ENCODE measurements around the gene LRRN1.
"Not testable (repeated sequence)": the region's sequence is repeated elsewhere in the genome, so short reads cannot be mapped to it uniquely, and the experiment has no call there.

The LRRN1 gene

DNA sequence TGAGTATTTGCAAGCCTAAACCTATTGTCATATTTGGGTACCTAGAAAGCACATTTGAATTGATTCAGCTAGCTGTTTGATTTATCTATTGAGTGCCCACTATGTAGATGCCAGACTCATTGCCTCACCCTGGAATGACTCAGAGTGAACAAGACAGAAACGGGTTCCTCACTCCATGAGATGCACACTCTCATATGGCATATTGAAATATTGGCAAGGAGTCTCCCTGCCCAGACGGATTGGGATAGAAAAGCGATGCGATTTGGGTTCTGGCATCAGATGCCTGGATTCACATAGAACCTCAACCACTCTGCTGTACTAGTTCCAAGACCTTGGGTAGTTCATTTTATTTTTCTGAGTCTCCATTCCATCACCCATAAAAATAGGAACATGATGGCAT, 22.5 kb downstream of the LRRN1 start:
- TF ChIP-seq CTCF (IDR thresholded peaks at IDR 0.05; ENCODE audit: insufficient read depth, missing control alignments) = no peak
- no peak for DNase-seq (ENCODE audit: insufficient read length, low spot score)
- FAIRE-seq = no peak

GRCh38 chr3:3825035-3825434, 25.8 kb downstream of the LRRN1 start:
- no peak for TF ChIP-seq CTCF (IDR thresholded peaks at IDR 0.05; ENCODE audit: insufficient read depth, missing control alignments)
- FAIRE-seq = no peak
- no peak for DNase-seq (ENCODE audit: insufficient read length, low spot score)

GRCh38 chr3:3826521-3826920, 27.3 kb downstream of the LRRN1 start:
- DNase-seq (ENCODE audit: insufficient read length, low spot score) = no peak
- TF ChIP-seq CTCF (IDR thresholded peaks at IDR 0.05; ENCODE audit: insufficient read depth, missing control alignments) = no peak
- no peak for FAIRE-seq

- no peak for DNase-seq (ENCODE audit: insufficient read length, low spot score)
- FAIRE-seq = no peak
- TF ChIP-seq CTCF (IDR thresholded peaks at IDR 0.05; ENCODE audit: insufficient read depth, missing control alignments) = no peak
Measured at GRCh38 chr3:3827111-3827510, 27.9 kb downstream of the LRRN1 start.

DNA sequence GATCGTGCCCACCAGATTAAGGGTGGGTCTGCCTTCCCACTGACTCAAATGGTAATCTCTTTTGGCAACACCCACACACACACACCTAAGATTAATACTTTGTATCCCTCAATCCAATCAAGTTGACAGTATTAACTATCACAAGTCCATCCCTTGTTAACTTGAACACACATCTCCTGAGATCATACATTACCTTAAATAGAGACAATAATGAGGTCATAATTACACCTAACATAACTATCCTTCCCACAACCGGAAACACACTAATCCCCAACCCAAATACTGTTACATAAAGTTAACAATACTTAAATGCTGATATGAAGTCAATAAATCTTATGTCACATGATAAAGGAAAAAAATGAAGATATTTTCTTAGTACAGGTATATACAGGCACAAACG, 29.2 kb downstream of the LRRN1 start:
- not testable (repeated sequence) for DNase-seq (ENCODE audit: insufficient read length, low spot score); FAIRE-seq

DNA sequence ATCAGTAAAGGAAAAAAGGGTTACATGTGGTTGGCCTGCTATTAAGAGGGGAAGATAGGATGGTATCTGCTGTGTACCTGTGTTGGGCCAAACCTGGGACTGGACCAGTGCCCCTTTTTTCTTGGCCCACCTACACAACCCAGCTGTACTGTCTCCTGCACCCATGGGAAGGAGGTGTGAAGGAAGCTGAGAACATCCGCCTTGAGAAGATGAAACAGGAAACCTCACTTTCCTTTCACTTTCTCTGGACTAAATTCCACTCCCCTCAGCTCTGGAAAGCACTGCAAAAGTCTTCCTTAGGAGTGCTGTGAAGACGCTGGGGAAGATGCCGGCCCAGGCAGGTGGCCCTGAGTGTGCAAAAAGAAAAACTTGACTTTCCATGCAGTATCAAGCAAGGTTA, 37.6 kb downstream of the LRRN1 start:
- TF ChIP-seq CTCF (IDR thresholded peaks at IDR 0.05; ENCODE audit: insufficient read depth, missing control alignments) = no peak
- no peak for FAIRE-seq
- no peak for DNase-seq (ENCODE audit: insufficient read length, low spot score)

DNA sequence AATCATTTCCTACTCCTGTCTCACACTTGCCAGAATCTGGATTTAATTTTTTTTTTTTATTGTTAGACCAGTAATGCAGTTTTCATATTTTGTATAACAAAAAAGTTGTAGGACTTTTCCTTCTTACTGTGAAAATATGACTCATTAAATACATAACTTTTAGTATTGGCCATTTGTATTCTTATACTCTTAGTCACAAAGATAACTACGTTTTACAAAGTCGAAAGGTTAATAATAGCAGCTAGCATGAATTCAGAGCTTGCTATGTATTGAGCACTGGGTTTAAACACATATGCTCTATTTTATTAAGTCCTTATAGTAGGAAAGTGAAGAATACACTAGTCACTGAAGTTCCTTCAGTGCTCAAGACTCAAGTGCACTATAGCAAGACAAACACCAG, 43.1 kb downstream of the LRRN1 start:
- no peak for FAIRE-seq
- TF ChIP-seq CTCF (IDR thresholded peaks at IDR 0.05; ENCODE audit: insufficient read depth, missing control alignments) = no peak
- no peak for DNase-seq (ENCODE audit: insufficient read length, low spot score)
